BJ (cell line): ENCODE data around the gene CCT7. TPM values are rescaled to one million over a fixed set of nuclear protein-coding genes. Genes with fewer than 3 reads are reported as not detected.

Experiments
- CTCF ChIA-PET: fragments of 350-600 bp; formaldehyde crosslinking; extraction: SDS; loops from one replicate; lab custom pipeline; 2021; ENCODE audit warnings: antibody characterized with exemption, inconsistent platforms; lab: Yijun Ruan, JAX
- POLR2A ChIA-PET: fragments of 300-600 bp; sonication (Branson Sonifier 250); formaldehyde crosslinking; extraction: SDS; loops from one replicate; lab custom pipeline; 2021; ENCODE audit warnings: antibody characterized with exemption; lab: Charles Lee
- DNase-seq: peaks from one replicate; pipeline ENCODE4 v3.0.0-alpha.2; 2011; ENCODE audit warnings: low read depth
- H3K27me3 ChIP-seq: 2 replicates; pipeline ENCODE4 v1.6.0; 2011; ENCODE audit warnings: low read length; ENCODE audit not compliant: control insufficient read depth, insufficient read depth
- H3K36me3 ChIP-seq: 2 replicates; pipeline ENCODE4 v1.5.1; 2011; ENCODE audit warnings: low read length; ENCODE audit not compliant: control insufficient read depth, insufficient read depth
- H3K4me3 ChIP-seq: 2 replicates; pipeline ENCODE4 v1.5.1; 2011; ENCODE audit warnings: low read depth, mild to moderate bottlenecking, control low read depth, low read length
- polyA plus RNA-seq: library from polyadenylated mRNA; depleted of rRNA; stranded (reverse); fragments of >200 nt; gene quantifications from 2 replicates; pipeline ENCODE4 v1.2.3, GENCODE V29; 2011
- TF ChIP-seq, protein P1 (sequence below): IDR thresholded peaks from 2 replicates; pipeline ENCODE4 v1.5.1; 2011; ENCODE audit warnings: low read depth, mild to moderate bottlenecking, control low read depth, inconsistent platforms, low read length, moderate library complexity; ENCODE audit not compliant: insufficient read depth

Gene CCT7
- polyA plus RNA-seq, 1 experiment, result 285 TPM

DNA sequence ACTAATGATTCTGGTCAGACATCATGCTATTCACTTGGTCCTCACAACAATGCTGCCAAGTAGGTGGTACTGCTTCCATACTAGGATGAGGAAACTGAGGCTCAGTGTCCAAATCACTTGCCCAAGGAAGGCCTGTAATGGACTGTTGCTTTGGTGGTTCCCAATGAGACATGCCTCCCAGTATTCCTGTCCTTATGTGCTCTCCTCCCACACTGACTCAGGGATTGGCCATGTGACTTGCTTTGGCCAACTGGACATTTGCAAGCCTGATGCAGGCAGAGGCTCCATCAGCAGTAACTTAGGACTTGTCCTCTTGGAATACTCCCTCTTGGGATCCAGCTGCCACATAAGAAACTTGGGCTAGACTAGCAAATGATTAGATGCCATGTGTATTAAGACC, 47.1 kb downstream of the CCT7 start:
- DNase-seq, result no peak
- CTCF ChIA-PET, result interaction anchor here (1.3 to 3.9 kb wide), 2 partner anchors 8 to 9 kb away, joined by 3 to 14 read pairs; no protein-coding TSS in a partner anchor

DNA sequence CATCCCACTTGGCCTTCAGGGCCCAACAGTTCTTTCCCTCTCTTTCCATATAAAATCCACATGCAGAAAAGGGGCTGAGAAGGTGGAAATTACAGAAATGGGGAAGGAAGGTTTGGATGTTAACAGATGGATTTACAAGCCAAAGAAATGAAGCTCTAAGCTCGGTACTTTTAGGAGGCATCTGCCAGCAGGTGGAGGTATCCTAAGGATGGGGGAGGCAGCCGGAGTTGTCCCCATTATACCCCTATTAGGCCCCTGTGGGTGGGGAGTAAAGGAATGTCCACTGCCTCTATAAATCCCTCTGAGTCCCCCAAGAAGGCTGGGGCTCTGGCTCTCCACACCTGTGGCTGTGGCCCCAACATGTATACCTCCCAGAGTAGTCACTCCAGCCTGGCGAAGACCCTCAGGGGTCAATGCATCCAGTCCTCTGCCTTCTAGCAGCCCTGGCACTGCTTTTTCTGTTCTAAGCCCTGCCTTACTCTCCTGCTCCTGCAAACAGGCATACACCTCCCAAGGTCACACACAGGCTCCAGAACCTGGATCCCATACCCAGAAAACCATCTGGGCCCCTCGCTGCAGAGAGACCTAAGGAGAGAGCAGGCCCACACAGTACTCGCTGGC, 48.9 kb downstream of the CCT7 start:
- no peak for DNase-seq
- TF ChIP-seq, protein P1, sequence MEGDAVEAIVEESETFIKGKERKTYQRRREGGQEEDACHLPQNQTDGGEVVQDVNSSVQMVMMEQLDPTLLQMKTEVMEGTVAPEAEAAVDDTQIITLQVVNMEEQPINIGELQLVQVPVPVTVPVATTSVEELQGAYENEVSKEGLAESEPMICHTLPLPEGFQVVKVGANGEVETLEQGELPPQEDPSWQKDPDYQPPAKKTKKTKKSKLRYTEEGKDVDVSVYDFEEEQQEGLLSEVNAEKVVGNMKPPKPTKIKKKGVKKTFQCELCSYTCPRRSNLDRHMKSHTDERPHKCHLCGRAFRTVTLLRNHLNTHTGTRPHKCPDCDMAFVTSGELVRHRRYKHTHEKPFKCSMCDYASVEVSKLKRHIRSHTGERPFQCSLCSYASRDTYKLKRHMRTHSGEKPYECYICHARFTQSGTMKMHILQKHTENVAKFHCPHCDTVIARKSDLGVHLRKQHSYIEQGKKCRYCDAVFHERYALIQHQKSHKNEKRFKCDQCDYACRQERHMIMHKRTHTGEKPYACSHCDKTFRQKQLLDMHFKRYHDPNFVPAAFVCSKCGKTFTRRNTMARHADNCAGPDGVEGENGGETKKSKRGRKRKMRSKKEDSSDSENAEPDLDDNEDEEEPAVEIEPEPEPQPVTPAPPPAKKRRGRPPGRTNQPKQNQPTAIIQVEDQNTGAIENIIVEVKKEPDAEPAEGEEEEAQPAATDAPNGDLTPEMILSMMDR, result no peak
- Histone ChIP-seq H3K36me3 (no peaks in the 10 kb centered on the region), H3K4me3 (peak overlapping the region; percentile 75), H3K27me3 (peaks cover 13% of the 10 kb centered on the region)
- CTCF ChIA-PET, result no interaction called here
- POLR2A ChIA-PET, result no interaction called here

More for the DNA sequence above, 47.1 kb downstream of the CCT7 start:
- TF ChIP-seq, protein P1, result no peak
- H3K27me3 ChIP-seq, result peaks cover 7% of the 10 kb centered on the region
- H3K4me3 ChIP-seq, result no peak overlapping the region
- POLR2A ChIA-PET, result no interaction called here
- no peaks in the 10 kb centered on the region for H3K36me3 ChIP-seq

DNA sequence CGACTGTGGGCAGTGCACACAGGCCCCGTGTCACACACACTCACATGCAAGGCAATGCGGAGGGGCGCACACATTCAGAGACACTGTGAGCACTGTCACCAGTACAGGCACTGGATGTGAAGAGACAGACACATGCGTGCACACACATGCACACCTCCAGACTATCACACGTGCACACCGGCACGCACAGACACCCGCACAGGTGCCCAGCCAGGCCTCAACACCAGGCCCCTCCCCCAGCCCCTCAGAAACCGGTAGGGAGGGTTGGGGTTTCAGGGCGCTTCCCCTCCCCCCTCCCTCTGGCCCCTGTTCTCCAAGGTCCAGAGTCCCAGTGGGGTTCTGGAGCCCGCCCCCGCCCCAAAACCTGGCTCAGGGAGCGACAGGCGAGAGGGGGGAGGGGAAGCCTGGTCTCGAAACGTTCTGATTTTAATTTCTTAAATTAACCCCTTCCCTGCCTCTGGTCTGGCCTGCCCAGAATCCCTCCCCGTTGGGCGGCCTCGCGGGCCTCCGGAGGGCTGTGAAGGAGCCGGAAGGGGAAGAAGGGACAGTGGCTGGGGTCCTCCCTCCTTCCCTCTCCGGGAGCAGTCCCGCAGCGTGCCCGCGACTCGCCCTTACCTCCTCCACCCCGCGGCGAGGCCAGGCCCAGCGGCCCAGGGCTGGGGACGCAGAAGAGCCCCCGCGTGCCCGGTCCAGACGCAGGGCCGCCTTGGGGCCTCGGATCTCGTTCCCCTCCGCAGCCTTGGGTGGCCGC, 49.6 kb downstream of the CCT7 start:
- ChIA-PET CTCF (no interaction called here), POLR2A (no interaction called here)
- peaks cover 13% of the 10 kb centered on the region for H3K27me3 ChIP-seq
- no peak for DNase-seq
- no peaks in the 10 kb centered on the region for H3K36me3 ChIP-seq
- peak overlapping the region; percentile 75 for H3K4me3 ChIP-seq
- TF ChIP-seq, protein P1, result no peak

DNA sequence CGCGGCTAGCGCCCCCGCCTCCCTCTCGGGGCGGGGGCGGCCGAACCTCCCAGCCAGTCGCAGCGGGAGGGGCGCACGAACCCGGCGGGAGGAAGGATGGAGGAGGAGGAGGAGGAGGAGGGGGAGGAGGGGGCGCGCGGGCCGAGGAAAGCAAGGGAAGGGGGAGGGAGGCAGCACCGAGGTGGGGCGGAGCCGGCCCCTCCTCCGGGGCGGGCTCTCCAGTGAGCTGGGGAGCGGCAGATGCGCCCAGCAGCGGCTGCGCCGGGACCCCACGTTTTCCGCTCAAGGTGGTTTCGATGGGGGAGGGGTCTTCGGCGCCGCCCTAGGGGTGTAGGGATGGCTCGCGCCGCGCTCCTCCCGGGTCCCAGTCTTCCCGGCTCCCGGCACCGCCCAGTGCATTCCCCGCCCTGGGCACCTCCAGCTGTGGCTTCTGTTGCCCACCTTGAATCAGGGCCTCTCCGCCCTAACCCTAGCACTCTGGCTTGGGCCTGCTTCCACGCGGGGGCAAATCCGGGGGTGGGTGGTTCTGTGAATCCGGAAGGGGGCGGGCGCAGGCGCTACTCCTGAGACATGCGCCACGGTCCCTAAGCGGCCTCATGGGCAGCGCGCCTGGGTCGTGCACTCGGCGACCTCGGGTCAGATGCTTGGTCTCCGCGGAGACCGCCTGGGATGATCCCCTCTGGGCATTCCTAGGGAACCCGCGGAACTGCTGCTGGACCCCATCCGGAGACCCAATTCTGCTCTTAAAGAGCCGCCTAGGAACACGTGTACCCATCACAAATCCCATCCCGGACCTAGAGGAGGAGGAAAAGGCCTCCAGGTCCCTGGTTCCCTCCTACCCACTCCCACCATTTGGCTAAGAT, 50.4 kb downstream of the CCT7 start, which contains the start of gene FBXO41:
Gene FBXO41 (minus strand): TSS at position 183 of the 863 bp plus-strand sequence. CDS start 14,848 bp downstream, outside the sequence.
- POLR2A ChIA-PET, result interaction anchor here (0.6 kb wide), 1 partner anchor 37 kb away, joined by 9 read pairs; no protein-coding TSS in a partner anchor
- peaks cover 13% of the 10 kb centered on the region for H3K27me3 ChIP-seq
- TF ChIP-seq, protein P1, result no peak
- CTCF ChIA-PET, result no interaction called here
- no peaks in the 10 kb centered on the region for H3K36me3 ChIP-seq
- peak within 1 kb of the TSS; percentile 75 for H3K4me3 ChIP-seq
- no peak for DNase-seq
